Upper lobe of left lung (tissue), 6 donors: ENCODE data around the gene DRC1. TPM values are rescaled to one million over a fixed set of nuclear protein-coding genes. Genes with fewer than 3 reads are reported as not detected.

Source experiments
- ATAC-seq, 2 donors: fragments of 200-7000 bp; cut with Tn5 transposase; one replicate each; pipeline ENCODE4 v1.9.1; 2022; ENCODE audit warnings: mild to moderate bottlenecking in 2 of 2, moderate library complexity in 2 of 2; ENCODE audit not compliant: low FRiP score in 2 of 2
- DNase-seq, 2 donors: peaks; one replicate each; pipeline ENCODE4 v3.0.0-alpha.2; 2019 to 2020
- H3K27ac ChIP-seq, 4 donors: fragments of 200-600 bp; sonication (generic); one replicate each; pipeline ENCODE4 v1.5.1; 2016 to 2019
- H3K27me3 ChIP-seq, 4 donors: fragments of 200-600 bp; sonication (generic); one replicate each; pipeline ENCODE4 v1.5.1; 2017 to 2019
- H3K36me3 ChIP-seq, 4 donors: fragments of 200-600 bp; sonication (generic); one replicate each; pipeline ENCODE4 v1.5.1; 2016 to 2019
- H3K4me1 ChIP-seq, 4 donors: fragments of 200-600 bp; sonication (generic); one replicate each; pipeline ENCODE4 v1.5.1; 2018 to 2019
- H3K4me3 ChIP-seq, 4 donors: fragments of 200-600 bp; sonication (generic); one replicate each; pipeline ENCODE4 v1.5.1; 2017 to 2019; ENCODE audit warnings: mild to moderate bottlenecking in 2 of 4, moderate library complexity in 1 of 4
- H3K9me3 ChIP-seq, 4 donors: fragments of 200-600 bp; sonication (generic); one replicate each; pipeline ENCODE4 v1.5.1; 2018 to 2019
- EP300 ChIP-seq, 4 donors: sonication (generic); formaldehyde crosslinking; IDR thresholded peaks; one replicate each; pipeline ENCODE4 v1.5.1; 2017; ENCODE audit warnings: antibody characterized with exemption in 4 of 4, control low read depth in 2 of 4
- POLR2A ChIP-seq, 4 donors: fragments of 450-650 bp; IDR thresholded peaks; one replicate each; pipeline ENCODE4 v1.5.1; 2016 to 2017; ENCODE audit warnings: antibody characterized with exemption in 4 of 4, mild to moderate bottlenecking in 2 of 4
- POLR2AphosphoS5 ChIP-seq, 2 donors: sonication (generic); formaldehyde crosslinking; IDR thresholded peaks; one replicate each; pipeline ENCODE4 v1.5.1; 2017; ENCODE audit warnings: antibody characterized with exemption in 2 of 2
- WGBS, 2 donors: methylation state at CpG; one replicate each; pipeline ENCODE4 v1.1.5; 2017 to 2018; 5-methylcytosine and 5-hydroxymethylcytosine counted together
- total RNA-seq, 6 donors: library from RNA; depleted of rRNA in 4 of 6; stranded (reverse); fragments of >200 nt in 4 of 6; gene quantifications; one replicate each; pipeline versions ENCODE4 v1.1.0 to v1.2.1, GENCODE V29; 2016 to 2021
- TF ChIP-seq, protein P1 (sequence below), 6 experiments: fragments of 450-650 bp in 4 of 6; fragments of 200-600 bp in 2 of 6; sonication (generic) in 2 of 6; IDR thresholded peaks; one replicate each; pipeline ENCODE4 v1.5.1; 2016 to 2019; ENCODE audit warnings: antibody characterized with exemption in 6 of 6
- donor health status: DM: no; HTN: no; CAD: no; lungs with moderate emphysema.
- donor health status: DM: no; HTN: yes; CAD: no; lungs with severe emphysema.

The DRC1 gene
- total RNA-seq, 6 donors from 2014 or later, result 0.17 to 27.4 (median 4.7) TPM

DNA sequence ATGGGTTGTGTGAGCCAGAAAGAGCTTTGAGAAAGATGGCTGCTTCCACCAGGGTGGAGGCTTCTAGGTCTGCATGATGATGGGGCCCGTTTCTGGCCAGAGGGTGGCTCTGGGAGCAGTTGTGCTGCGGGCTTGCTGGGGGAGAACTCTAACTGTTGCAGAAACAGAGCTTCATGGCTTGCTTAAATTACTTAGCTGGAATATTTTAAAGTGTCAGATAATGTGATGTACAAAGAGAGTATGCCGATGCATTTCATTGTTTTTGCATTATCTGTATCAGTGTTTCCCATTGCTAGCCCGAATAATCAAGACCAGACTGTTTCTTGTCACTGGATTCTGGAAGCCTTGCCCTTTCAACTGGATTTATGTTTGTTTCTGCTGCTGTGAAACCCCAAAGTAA, 6.3 kb upstream of the DRC1 start:
- Histone ChIP-seq H3K27ac (no peak overlapping the region), H3K36me3 (peaks cover 0 to 2% (median 0%) of the 10 kb centered on the region in 4 donors), H3K9me3 (no peaks in the 10 kb centered on the region), H3K4me1 (no peaks in the 10 kb centered on the region), H3K4me3 (no peak overlapping the region), H3K27me3 (no peaks in the 10 kb centered on the region)
- DNase-seq (no peak), ATAC-seq (no peak)
- no peak for TF ChIP-seq EP300 (IDR thresholded peaks at IDR 0.05)
- TF ChIP-seq POLR2A (IDR thresholded peaks at IDR 0.05), result no peak
- TF ChIP-seq, protein P1, sequence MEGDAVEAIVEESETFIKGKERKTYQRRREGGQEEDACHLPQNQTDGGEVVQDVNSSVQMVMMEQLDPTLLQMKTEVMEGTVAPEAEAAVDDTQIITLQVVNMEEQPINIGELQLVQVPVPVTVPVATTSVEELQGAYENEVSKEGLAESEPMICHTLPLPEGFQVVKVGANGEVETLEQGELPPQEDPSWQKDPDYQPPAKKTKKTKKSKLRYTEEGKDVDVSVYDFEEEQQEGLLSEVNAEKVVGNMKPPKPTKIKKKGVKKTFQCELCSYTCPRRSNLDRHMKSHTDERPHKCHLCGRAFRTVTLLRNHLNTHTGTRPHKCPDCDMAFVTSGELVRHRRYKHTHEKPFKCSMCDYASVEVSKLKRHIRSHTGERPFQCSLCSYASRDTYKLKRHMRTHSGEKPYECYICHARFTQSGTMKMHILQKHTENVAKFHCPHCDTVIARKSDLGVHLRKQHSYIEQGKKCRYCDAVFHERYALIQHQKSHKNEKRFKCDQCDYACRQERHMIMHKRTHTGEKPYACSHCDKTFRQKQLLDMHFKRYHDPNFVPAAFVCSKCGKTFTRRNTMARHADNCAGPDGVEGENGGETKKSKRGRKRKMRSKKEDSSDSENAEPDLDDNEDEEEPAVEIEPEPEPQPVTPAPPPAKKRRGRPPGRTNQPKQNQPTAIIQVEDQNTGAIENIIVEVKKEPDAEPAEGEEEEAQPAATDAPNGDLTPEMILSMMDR (IDR thresholded peaks at IDR 0.05), result no peak
- TF ChIP-seq POLR2AphosphoS5 (IDR thresholded peaks at IDR 0.05), result no peak
- 76 to 81% methylated on average over 4 of the region's 4 CpGs for WGBS, 2 donors

GRCh38 chr2:26396734-26397298, 4.9 kb upstream of the DRC1 start:
- Histone ChIP-seq H3K4me1 (peaks cover 3 to 4% (median 4%) of the 10 kb centered on the region in 4 donors), H3K27me3 (peaks cover 0 to 4% (median 1%) of the 10 kb centered on the region in 4 donors), H3K27ac (no peak overlapping the region), H3K4me3 (no peak overlapping the region), H3K36me3 (no peaks in the 10 kb centered on the region), H3K9me3 (no peaks in the 10 kb centered on the region)
- ATAC-seq (no peak), DNase-seq (no peak)
- 89 to 94% methylated on average over 5 of the region's 5 CpGs for WGBS, 2 donors
- TF ChIP-seq POLR2AphosphoS5 (IDR thresholded peaks at IDR 0.05) (no peak), POLR2A (IDR thresholded peaks at IDR 0.05) (no peak), EP300 (IDR thresholded peaks at IDR 0.05) (no peak)
- TF ChIP-seq, protein P1 (IDR thresholded peaks at IDR 0.05), result no peak

DNA sequence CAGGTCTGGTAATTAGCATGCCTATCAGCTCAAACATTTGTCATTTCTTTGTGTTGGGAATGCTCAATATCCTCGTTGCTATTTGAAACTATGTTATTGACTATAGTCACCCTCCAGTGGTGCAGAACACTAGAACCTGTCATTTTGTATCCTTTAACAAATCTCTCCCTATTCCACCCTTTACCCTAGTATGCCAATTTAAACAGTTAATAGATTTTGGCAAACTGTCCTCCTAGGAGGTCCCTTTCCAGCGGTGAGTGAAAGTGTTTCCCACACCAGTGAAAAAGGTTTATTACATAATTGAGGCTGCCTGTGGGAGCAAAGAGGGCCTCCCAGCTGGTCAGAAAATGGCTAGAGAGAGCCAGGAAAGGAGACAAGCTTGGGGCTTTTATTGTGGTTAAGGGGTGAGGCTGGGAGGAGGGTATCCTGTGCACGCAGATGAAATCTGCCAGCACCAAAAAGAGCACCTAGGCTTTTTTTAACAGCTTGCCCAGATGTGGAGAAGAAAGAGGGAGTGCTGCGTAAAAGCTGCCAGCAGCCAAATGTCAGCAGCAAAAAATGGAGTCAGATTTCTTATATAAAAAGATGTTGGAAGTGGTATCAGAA, 1.8 kb upstream of the DRC1 start:
- H3K27me3 ChIP-seq, result peaks cover 0 to 6% (median 3%) of the 10 kb centered on the region in 4 donors
- DNase-seq (no peak), ATAC-seq (no peak)
- TF ChIP-seq POLR2A (IDR thresholded peaks at IDR 0.05) (no peak), POLR2AphosphoS5 (IDR thresholded peaks at IDR 0.05) (no peak), EP300 (IDR thresholded peaks at IDR 0.05) (no peak)
- TF ChIP-seq, protein P1 (IDR thresholded peaks at IDR 0.05), result no peak
- 56 to 63% methylated on average over 4 of the region's 4 CpGs for WGBS, 2 donors
- no peak overlapping the region for H3K4me3 ChIP-seq
- no peak overlapping the region for H3K27ac ChIP-seq
- no peaks in the 10 kb centered on the region for H3K36me3 ChIP-seq
- H3K9me3 ChIP-seq, result no peaks in the 10 kb centered on the region
- peaks cover 6 to 8% (median 8%) of the 10 kb centered on the region in 4 donors for H3K4me1 ChIP-seq

DNA sequence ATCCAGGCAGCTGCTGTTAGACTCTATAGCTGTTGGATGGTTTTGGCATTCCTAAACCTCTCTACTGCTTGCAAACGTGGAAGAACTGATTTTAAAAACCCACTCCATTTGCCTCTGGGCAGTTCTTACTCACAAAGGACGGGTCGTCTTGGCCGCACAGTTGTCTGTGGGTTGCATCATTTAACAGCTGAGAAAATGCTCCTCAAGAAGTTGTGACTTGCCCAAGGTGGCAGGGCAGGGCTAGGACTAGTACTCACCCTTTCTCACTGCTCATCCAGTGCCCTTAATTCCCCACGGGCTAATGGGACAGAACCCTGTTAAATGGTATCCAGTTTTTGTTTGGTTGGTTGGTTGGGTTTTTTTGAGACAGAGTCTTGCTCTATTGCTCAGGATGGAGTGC, 997 bp upstream of the DRC1 start:
- no peak overlapping the region for H3K4me3 ChIP-seq
- WGBS, 2 donors, result 36 to 82% methylated on average over 1 to 5 of the region's 5 CpGs
- peaks cover 0 to 6% (median 3%) of the 10 kb centered on the region in 4 donors for H3K27me3 ChIP-seq
- H3K27ac ChIP-seq, result no peak overlapping the region
- H3K9me3 ChIP-seq, result no peaks in the 10 kb centered on the region
- no peaks in the 10 kb centered on the region for H3K36me3 ChIP-seq
- no peak for TF ChIP-seq POLR2AphosphoS5 (IDR thresholded peaks at IDR 0.05)
- no peak for TF ChIP-seq POLR2A (IDR thresholded peaks at IDR 0.05)
- TF ChIP-seq, protein P1 (IDR thresholded peaks at IDR 0.05), result no peak
- no peak for TF ChIP-seq EP300 (IDR thresholded peaks at IDR 0.05)
- DNase-seq (no peak), ATAC-seq (no peak)
- peaks cover 6 to 8% (median 8%) of the 10 kb centered on the region in 4 donors for H3K4me1 ChIP-seq

DNA sequence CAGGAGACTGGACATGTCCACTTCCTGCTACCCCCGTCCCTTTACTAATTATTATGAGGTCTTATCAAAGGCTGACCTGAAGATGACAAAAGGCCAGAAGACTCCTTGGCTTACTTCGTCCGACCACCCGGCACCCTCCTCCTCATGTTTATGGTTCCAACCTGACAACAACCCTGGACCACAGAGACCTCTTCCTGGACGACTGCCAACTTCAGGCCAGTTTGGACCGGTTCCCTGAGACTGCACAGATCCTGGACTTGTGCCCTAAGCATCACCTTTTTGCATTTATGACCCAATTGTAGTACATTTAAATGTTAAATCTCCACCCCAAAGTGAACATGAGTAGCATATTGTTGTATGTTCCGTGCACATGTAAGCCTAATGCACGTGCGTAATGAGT, 5.8 kb downstream of the DRC1 start:
- no peak for DNase-seq
- H3K9me3 ChIP-seq, result no peaks in the 10 kb centered on the region
- WGBS, 2 donors, result 73% methylated on average over 9 of the region's 9 CpGs
- H3K36me3 ChIP-seq, result no peaks in the 10 kb centered on the region
- no peaks in the 10 kb centered on the region for H3K4me1 ChIP-seq
- ATAC-seq, result no peak
- no peak overlapping the region for H3K4me3 ChIP-seq
- no peak overlapping the region for H3K27ac ChIP-seq
- TF ChIP-seq POLR2A (IDR thresholded peaks at IDR 0.05) (no peak), POLR2AphosphoS5 (IDR thresholded peaks at IDR 0.05) (no peak), EP300 (IDR thresholded peaks at IDR 0.05) (no peak)
- TF ChIP-seq, protein P1 (IDR thresholded peaks at IDR 0.05), result no peak
- no peaks in the 10 kb centered on the region for H3K27me3 ChIP-seq
